AG09309 (cell line): Measurements from ENCODE around the gene COX20.
"Not testable (repeated sequence)": the region's sequence is repeated elsewhere in the genome, so short reads cannot be mapped to it uniquely, and the experiment has no call there.

Experiments used
- DNase-seq: peaks from one replicate; pipeline ENCODE4 v3.0.0-alpha.2; 2010; ENCODE audit warnings: low read depth
- H3K4me3 ChIP-seq: 2 replicates; pipeline ENCODE4 v1.5.1; 2011; ENCODE audit warnings: mild to moderate bottlenecking, low read depth, low read length, moderate library complexity; ENCODE audit not compliant: control insufficient read depth
- CTCF ChIP-seq: IDR thresholded peaks from 2 replicates; pipeline ENCODE4 v1.5.1; 2011; ENCODE audit warnings: mild to moderate bottlenecking, low read depth, low read length, inconsistent platforms; ENCODE audit not compliant: insufficient read depth, control insufficient read depth; ENCODE audit errors: missing control alignments

COX20 gene

GRCh38 chr1:244794071-244794470 is 41.4 kb upstream of the COX20 start:
- DNase-seq, result no peak
- no peak overlapping the region for H3K4me3 ChIP-seq
- TF ChIP-seq CTCF, result no peak

- DNase-seq, result not testable (repeated sequence)
Observed at GRCh38 chr1:244794516-244794915, 40.9 kb upstream of the COX20 start.

GRCh38 chr1:244796719-244797406 is 38.6 kb upstream of the COX20 start:
- H3K4me3 ChIP-seq, result no peak overlapping the region
- TF ChIP-seq CTCF, result peak; percentile 72
- DNase-seq, result peak; percentile 43

More at GRCh38 chr1:244794516-244794915, 40.9 kb upstream of the COX20 start:
- not testable (repeated sequence) for H3K4me3 ChIP-seq

GRCh38 chr1:244800821-244801220 is 34.6 kb upstream of the COX20 start:
- no peak overlapping the region for H3K4me3 ChIP-seq
- DNase-seq, result no peak
- TF ChIP-seq CTCF, result no peak

- TF ChIP-seq CTCF, result peak; percentile 63
- no peak for DNase-seq
- no peak overlapping the region for H3K4me3 ChIP-seq
Observed at GRCh38 chr1:244801246-244801645, 34.2 kb upstream of the COX20 start.

- no peak overlapping the region for H3K4me3 ChIP-seq
- DNase-seq, result no peak
- TF ChIP-seq CTCF, result no peak
Observed at GRCh38 chr1:244802041-244802440, 33.4 kb upstream of the COX20 start.

GRCh38 chr1:244802556-244803239 is 32.8 kb upstream of the COX20 start:
- H3K4me3 ChIP-seq, result no peak overlapping the region
- TF ChIP-seq CTCF, result no peak
- no peak for DNase-seq
